Measurements from ENCODE around the gene MYH3.

MYH3 gene

GRCh38 chr17:10613775-10614513 lies 43.2 kb downstream of the MYH3 start:
- DNase-seq = no peak

- DNase-seq = no peak
Observed at GRCh38 chr17:10612957-10613744, 44.0 kb downstream of the MYH3 start.

GRCh38 chr17:10610884-10611283 lies 46.2 kb downstream of the MYH3 start:
- DNase-seq = peak; percentile 53

GRCh38 chr17:10608244-10608643 lies 48.9 kb downstream of the MYH3 start:
- no peak for DNase-seq

- DNase-seq = no peak
Observed at GRCh38 chr17:10606110-10606509, 51.0 kb downstream of the MYH3 start.

GRCh38 chr17:10605221-10605783 lies 51.8 kb downstream of the MYH3 start:
- DNase-seq = no peak

- DNase-seq = no peak
Observed at GRCh38 chr17:10604521-10604920, 52.6 kb downstream of the MYH3 start.

- DNase-seq = no peak
Observed at GRCh38 chr17:10603931-10604330, 53.2 kb downstream of the MYH3 start.

- DNase-seq = no peak
Observed at GRCh38 chr17:10600571-10600970, 56.5 kb downstream of the MYH3 start.

- no peak for DNase-seq
Observed at GRCh38 chr17:10598621-10599020, 58.5 kb downstream of the MYH3 start.

- DNase-seq = no peak
Observed at GRCh38 chr17:10589553-10590145, 67.5 kb downstream of the MYH3 start.

GRCh38 chr17:10585529-10585928 lies 71.6 kb downstream of the MYH3 start:
- no peak for DNase-seq

- DNase-seq = no peak
Observed at GRCh38 chr17:10583834-10584233, 73.3 kb downstream of the MYH3 start.

- DNase-seq = no peak
Observed at GRCh38 chr17:10579270-10579669, 77.8 kb downstream of the MYH3 start.

Measured in DMS79 (cell line).